OCI-LY7 (cell line): Measurements from ENCODE around the gene DDR1. TPM values are rescaled to one million over a fixed set of nuclear protein-coding genes. Genes with fewer than 3 reads are reported as not detected.

Experiments used
- BruUV-seq: library from RNA; stranded (reverse); fragments of 400-500 nt; replicated peaks from 2 replicates; lab custom pipeline; 2021; lab: Mats Ljungman, UMichigan
- CTCF ChIA-PET: fragments of 300-600 bp; sonication (Branson Sonifier 250); formaldehyde crosslinking; loops from one replicate; lab custom pipeline; 2022; ENCODE audit warnings: antibody characterized with exemption; ENCODE audit not compliant: unreplicated experiment; lab: Charles Lee
- POLR2A ChIA-PET: fragments of 300-600 bp; sonication (Branson Sonifier 250); formaldehyde crosslinking; loops from one replicate; lab custom pipeline; 2022; ENCODE audit warnings: antibody characterized with exemption; lab: Charles Lee
- DNase-seq: peaks from one replicate; pipeline ENCODE4 v3.0.0-alpha.2; 2015; ENCODE audit warnings: low spot score
- H2AFZ ChIP-seq: fragments of 200-600 bp; sonication (generic), shearing (Covaris generic); 2 replicates; pipeline ENCODE4 v1.6.1; 2014; ENCODE audit warnings: mild to moderate bottlenecking, antibody characterized with exemption, low read length, moderate library complexity
- H3K27ac ChIP-seq: fragments of 200-600 bp; sonication (generic); 2 replicates; pipeline ENCODE4 v1.5.1; 2014; ENCODE audit warnings: mixed run types, low read depth, mild to moderate bottlenecking, moderate library complexity, low read length, inconsistent platforms; ENCODE audit not compliant: poor library complexity, severe bottlenecking
- H3K36me3 ChIP-seq: fragments of 200-600 bp; sonication (generic); 2 replicates; pipeline ENCODE4 v1.6.1; 2014; ENCODE audit warnings: mild to moderate bottlenecking, antibody characterized with exemption, low read length, moderate library complexity, mixed read lengths; ENCODE audit not compliant: insufficient read depth
- H3K4me1 ChIP-seq: fragments of 200-600 bp; sonication (generic); 2 replicates; pipeline ENCODE4 v1.5.1; 2014; ENCODE audit warnings: mild to moderate bottlenecking, low read length; ENCODE audit not compliant: insufficient read depth, poor library complexity, severe bottlenecking
- H3K4me2 ChIP-seq: fragments of 200-600 bp; sonication (generic); 2 replicates; pipeline ENCODE4 v1.6.1; 2014; ENCODE audit warnings: mild to moderate bottlenecking, low read length
- H3K4me3 ChIP-seq: fragments of 200-600 bp; sonication (generic); 2 replicates; pipeline ENCODE4 v1.5.1; 2014; ENCODE audit warnings: mild to moderate bottlenecking, low read depth, low read length; ENCODE audit not compliant: poor library complexity, severe bottlenecking
- H3K79me2 ChIP-seq: fragments of 200-600 bp; sonication (generic); 2 replicates; pipeline ENCODE4 v1.6.1; 2016; ENCODE audit warnings: low read depth, mild to moderate bottlenecking, low read length, moderate library complexity, mixed read lengths; ENCODE audit not compliant: insufficient read depth
- H3K9me2 ChIP-seq: fragments of 200-600 bp; sonication (generic); 2 replicates; pipeline ENCODE4 v1.6.1; 2016; ENCODE audit warnings: mild to moderate bottlenecking, low read length, mixed read lengths; ENCODE audit not compliant: insufficient read depth
- H3K9me3 ChIP-seq: fragments of 200-600 bp; sonication (generic); 2 replicates; pipeline ENCODE4 v1.6.1; 2014; ENCODE audit warnings: mild to moderate bottlenecking, mixed run types, low read length, mixed read lengths
- H4K20me1 ChIP-seq: fragments of 200-600 bp; sonication (generic); 2 replicates; pipeline ENCODE4 v1.6.1; 2014; ENCODE audit warnings: mild to moderate bottlenecking, antibody characterized with exemption, low read length, moderate library complexity, mixed read lengths; ENCODE audit not compliant: insufficient read depth
- EZH2phosphoT487 ChIP-seq: fragments of 200-600 bp; sonication (generic); IDR thresholded peaks from 2 replicates; pipeline ENCODE4 v1.6.1; 2018; ENCODE audit warnings: low read depth, borderline replicate concordance, mild to moderate bottlenecking, mixed run types, antibody characterized with exemption, low read length, moderate library complexity, mixed read lengths
- intact Hi-C: fragments of 100-400 bp; cut with micrococcal nuclease; formaldehyde crosslinking; loops from one replicate; pipeline ENCODE4 v1.10.0; 2022; ENCODE audit not compliant: unreplicated experiment
- total RNA-seq, 2 experiments: library from RNA; depleted of rRNA in 1 of 2; stranded (reverse); fragments of >200 nt in 1 of 2; shearing (Covaris generic) in 1 of 2; gene quantifications; 2 replicates each; pipeline ENCODE4 v1.2.3, GENCODE V29; 2014 to 2022
- TF ChIP-seq, protein P1 (sequence below): fragments of 200-600 bp; sonication (generic); conservative IDR thresholded peaks from 2 replicates; pipeline ENCODE4 v1.5.1; 2014; ENCODE audit warnings: mild to moderate bottlenecking, antibody characterized with exemption, low read length, moderate library complexity, mixed read lengths

The DDR1 gene
- total RNA-seq, 2 experiments from 2014 or later, result 14.0 to 30.3 TPM

DNA sequence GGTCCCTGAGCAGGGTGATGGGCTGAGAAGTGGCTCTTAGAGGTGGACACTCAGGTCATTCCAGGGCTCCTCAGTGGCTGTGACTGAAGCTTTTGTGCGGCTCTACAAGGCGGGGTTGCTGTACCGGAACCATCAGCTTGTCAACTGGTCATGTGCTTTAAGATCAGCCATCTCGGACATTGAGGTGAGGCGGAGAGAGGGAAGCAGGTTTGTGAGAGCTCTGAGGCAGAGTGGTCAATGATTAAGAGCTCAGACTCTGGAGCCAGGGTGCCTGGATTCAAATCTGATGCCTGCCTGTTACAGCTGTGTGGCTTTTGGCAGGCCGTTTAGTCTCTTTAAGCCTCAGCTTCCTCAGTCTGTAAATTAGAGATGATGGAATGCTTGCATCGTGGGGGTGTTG lies 32.7 kb downstream of the DDR1 start:
- ChIA-PET POLR2A (no interaction called here), CTCF (no interaction called here)
- Histone ChIP-seq H2AFZ (no peak overlapping the region), H3K9me2 (no peaks in the 10 kb centered on the region), H3K4me1 (peaks cover 22% of the 10 kb centered on the region), H3K9me3 (no peaks in the 10 kb centered on the region), H3K36me3 (peaks cover 74% of the 10 kb centered on the region), H3K27ac (no peak overlapping the region), H3K79me2 (peaks cover 5% of the 10 kb centered on the region; the same call in 1 of the 2 replicates), H3K4me3 (no peak overlapping the region), H3K4me2 (no peak overlapping the region), H4K20me1 (no peaks in the 10 kb centered on the region)
- DNase-seq, result no peak
- TF ChIP-seq, protein P1, sequence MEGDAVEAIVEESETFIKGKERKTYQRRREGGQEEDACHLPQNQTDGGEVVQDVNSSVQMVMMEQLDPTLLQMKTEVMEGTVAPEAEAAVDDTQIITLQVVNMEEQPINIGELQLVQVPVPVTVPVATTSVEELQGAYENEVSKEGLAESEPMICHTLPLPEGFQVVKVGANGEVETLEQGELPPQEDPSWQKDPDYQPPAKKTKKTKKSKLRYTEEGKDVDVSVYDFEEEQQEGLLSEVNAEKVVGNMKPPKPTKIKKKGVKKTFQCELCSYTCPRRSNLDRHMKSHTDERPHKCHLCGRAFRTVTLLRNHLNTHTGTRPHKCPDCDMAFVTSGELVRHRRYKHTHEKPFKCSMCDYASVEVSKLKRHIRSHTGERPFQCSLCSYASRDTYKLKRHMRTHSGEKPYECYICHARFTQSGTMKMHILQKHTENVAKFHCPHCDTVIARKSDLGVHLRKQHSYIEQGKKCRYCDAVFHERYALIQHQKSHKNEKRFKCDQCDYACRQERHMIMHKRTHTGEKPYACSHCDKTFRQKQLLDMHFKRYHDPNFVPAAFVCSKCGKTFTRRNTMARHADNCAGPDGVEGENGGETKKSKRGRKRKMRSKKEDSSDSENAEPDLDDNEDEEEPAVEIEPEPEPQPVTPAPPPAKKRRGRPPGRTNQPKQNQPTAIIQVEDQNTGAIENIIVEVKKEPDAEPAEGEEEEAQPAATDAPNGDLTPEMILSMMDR, result no peak
- no peak for TF ChIP-seq EZH2phosphoT487
- BruUV-seq, result no TSS peak
- intact Hi-C loops, result no loop called here

DNA sequence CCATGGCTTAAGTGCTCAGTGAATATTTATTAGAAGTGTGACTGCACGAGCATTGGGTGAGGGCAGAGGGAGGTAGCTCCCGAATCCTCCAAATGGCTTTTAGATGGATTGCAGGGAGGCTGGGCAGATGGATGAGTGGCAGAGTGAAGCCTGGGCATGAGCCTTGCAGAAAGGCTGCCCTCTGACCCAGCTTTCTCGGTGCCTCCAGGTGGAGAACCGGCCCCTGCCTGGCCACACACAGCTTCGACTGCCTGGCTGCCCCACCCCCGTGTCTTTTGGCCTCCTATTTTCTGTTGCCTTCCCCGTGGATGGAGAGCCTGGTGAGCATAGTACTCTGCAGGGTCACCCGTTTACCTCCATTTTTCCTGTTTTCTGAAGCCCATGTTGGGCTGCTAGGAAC lies 33.2 kb downstream of the DDR1 start:
- no peak overlapping the region for H3K4me3 ChIP-seq
- intact Hi-C loops, result no loop called here
- no peaks in the 10 kb centered on the region for H3K9me3 ChIP-seq
- H3K27ac ChIP-seq, result no peak overlapping the region
- TF ChIP-seq, protein P1, result no peak
- TF ChIP-seq EZH2phosphoT487, result no peak
- no peak overlapping the region for H2AFZ ChIP-seq
- BruUV-seq, result no TSS peak
- H3K36me3 ChIP-seq, result peaks cover 74% of the 10 kb centered on the region
- no peaks in the 10 kb centered on the region for H4K20me1 ChIP-seq
- CTCF ChIA-PET, result no interaction called here
- H3K79me2 ChIP-seq, result peaks cover 5% of the 10 kb centered on the region; the same call in 1 of the 2 replicates
- POLR2A ChIA-PET, result no interaction called here
- DNase-seq, result no peak
- H3K9me2 ChIP-seq, result no peaks in the 10 kb centered on the region
- H3K4me1 ChIP-seq, result peaks cover 22% of the 10 kb centered on the region
- no peak overlapping the region for H3K4me2 ChIP-seq

DNA sequence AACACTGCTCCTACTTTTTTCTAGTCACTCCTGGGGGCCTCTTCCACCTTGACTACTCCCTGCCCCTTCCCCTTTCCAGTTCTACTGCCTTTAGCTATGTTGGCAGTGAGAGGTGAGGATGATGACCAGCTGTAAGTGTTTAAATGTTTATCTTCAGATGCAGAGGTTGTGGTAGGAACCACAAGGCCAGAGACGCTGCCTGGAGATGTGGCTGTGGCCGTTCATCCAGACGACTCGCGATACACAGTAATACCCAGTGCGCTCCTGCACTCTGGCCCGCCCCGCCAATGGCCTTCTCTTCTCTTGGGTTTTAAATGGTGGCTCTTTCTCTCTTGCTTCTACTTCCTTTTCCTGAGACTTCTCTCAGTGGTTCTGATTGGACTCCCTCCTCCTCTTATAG lies 34.4 kb downstream of the DDR1 start:
- Histone ChIP-seq H3K36me3 (peaks cover 75% of the 10 kb centered on the region), H3K9me2 (no peaks in the 10 kb centered on the region), H3K9me3 (no peaks in the 10 kb centered on the region), H3K4me1 (peaks cover 20% of the 10 kb centered on the region), H3K27ac (no peak overlapping the region), H3K4me3 (no peak overlapping the region), H3K4me2 (no peak overlapping the region), H4K20me1 (no peaks in the 10 kb centered on the region), H2AFZ (no peak overlapping the region), H3K79me2 (peaks cover 5% of the 10 kb centered on the region; the same call in 1 of the 2 replicates)
- CTCF ChIA-PET, result interaction anchor here (0.6 to 0.8 kb wide), 2 partner anchors 169 to 196 kb away, joined by 3 read pairs; no protein-coding TSS in a partner anchor
- intact Hi-C loops, result no loop called here
- POLR2A ChIA-PET, result interaction anchor here (0.6 to 1.2 kb wide), 2 partner anchors 229 to 328 kb away, joined by 3 to 4 read pairs; no protein-coding TSS in a partner anchor
- no peak for DNase-seq
- no TSS peak for BruUV-seq
- no peak for TF ChIP-seq EZH2phosphoT487
- TF ChIP-seq, protein P1, result no peak
